Stomach (tissue), 4 donors: Measurements from ENCODE around the gene RBM18.

ENCODE experiments used
- POLR2AphosphoS5 ChIP-seq, 3 donors: sonication (generic); formaldehyde crosslinking; IDR thresholded peaks; one replicate each; pipeline ENCODE4 v1.6.1; 2016; ENCODE audit warnings: antibody characterized with exemption in 3 of 3
- TF ChIP-seq, protein P1 (sequence below), 7 experiments: fragments of 450-650 bp in 4 of 7; fragments of 200-600 bp in 3 of 7; sonication (generic) in 3 of 7; IDR thresholded peaks; one replicate each; pipeline ENCODE4 v1.5.1; 2016 to 2019; ENCODE audit warnings: antibody characterized with exemption in 7 of 7, control low read depth in 2 of 7, mild to moderate bottlenecking in 1 of 7

- TF ChIP-seq POLR2AphosphoS5 (IDR thresholded peaks at IDR 0.05), result no peak
- TF ChIP-seq, protein P1, sequence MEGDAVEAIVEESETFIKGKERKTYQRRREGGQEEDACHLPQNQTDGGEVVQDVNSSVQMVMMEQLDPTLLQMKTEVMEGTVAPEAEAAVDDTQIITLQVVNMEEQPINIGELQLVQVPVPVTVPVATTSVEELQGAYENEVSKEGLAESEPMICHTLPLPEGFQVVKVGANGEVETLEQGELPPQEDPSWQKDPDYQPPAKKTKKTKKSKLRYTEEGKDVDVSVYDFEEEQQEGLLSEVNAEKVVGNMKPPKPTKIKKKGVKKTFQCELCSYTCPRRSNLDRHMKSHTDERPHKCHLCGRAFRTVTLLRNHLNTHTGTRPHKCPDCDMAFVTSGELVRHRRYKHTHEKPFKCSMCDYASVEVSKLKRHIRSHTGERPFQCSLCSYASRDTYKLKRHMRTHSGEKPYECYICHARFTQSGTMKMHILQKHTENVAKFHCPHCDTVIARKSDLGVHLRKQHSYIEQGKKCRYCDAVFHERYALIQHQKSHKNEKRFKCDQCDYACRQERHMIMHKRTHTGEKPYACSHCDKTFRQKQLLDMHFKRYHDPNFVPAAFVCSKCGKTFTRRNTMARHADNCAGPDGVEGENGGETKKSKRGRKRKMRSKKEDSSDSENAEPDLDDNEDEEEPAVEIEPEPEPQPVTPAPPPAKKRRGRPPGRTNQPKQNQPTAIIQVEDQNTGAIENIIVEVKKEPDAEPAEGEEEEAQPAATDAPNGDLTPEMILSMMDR (IDR thresholded peaks at IDR 0.05), result no peak
Measured at GRCh38 chr9:122214507-122214906, 50.1 kb downstream of the RBM18 start.
